ENCODE results near the gene USP22. TPM values are rescaled to one million over a fixed set of nuclear protein-coding genes. Genes with fewer than 3 reads are reported as not detected.

The USP22 gene
- total and polyA plus RNA-seq, 10 of the 15 experiments (the other 5 are each of a cell fraction or from before 2014, with no cell fraction given) = 10.8 to 218 (median 98.8) TPM

- H3K36me3 ChIP-seq (ENCODE audit: control insufficient read depth in 2 of 2, insufficient read depth in 2 of 2, low read length in 1 of 2) = no peaks in the 10 kb centered on the region
- no peaks in the 10 kb centered on the region for H3K79me2 ChIP-seq (ENCODE audit: control insufficient read depth, insufficient read depth, low read length)
- CTCF ChIA-PET = interaction anchor here (1.1 to 1.3 kb wide), 3 partner anchors 16 to 23 kb away, joined by 3 to 5 read pairs (median 3); no protein-coding TSS in a partner anchor
- H4K20me1 ChIP-seq (ENCODE audit: control insufficient read depth, insufficient read depth) = no peaks in the 10 kb centered on the region
- TF ChIP-seq FOXK2 (IDR thresholded peaks at IDR 0.05) (no peak), ZBTB4 (CRISPR knock-in tag; IDR thresholded peaks at IDR 0.05) (no peak), TCF12 (IDR thresholded peaks at IDR 0.05; ENCODE audit: low read depth, low read length) (no peak), USF1 (IDR thresholded peaks at IDR 0.05; ENCODE audit: borderline replicate concordance, extremely low read length, insufficient read depth, low read depth, low read length) (no peak), E2F8 (IDR thresholded peaks at IDR 0.05; ENCODE audit: low read depth, partially characterized antibody) (no peak), STAT1 (conservative IDR thresholded peaks at IDR 0.05) (no peak), NFXL1 (IDR thresholded peaks at IDR 0.05; ENCODE audit: borderline replicate concordance) (no peak), CBX3 (IDR thresholded peaks at IDR 0.05; ENCODE audit: borderline replicate concordance, low read depth) (no peak), ETV6 (conservative IDR thresholded peaks at IDR 0.05 in 1 of 2, IDR thresholded peaks at IDR 0.05 in 1 of 2; ENCODE audit: borderline replicate concordance in 1 of 2, low read depth in 1 of 2) (no peak), JUND (IDR thresholded peaks at IDR 0.05; ENCODE audit: low read depth, low read length) (no peak), MTA3 (IDR thresholded peaks at IDR 0.05; ENCODE audit: borderline replicate concordance, low read length) (no peak), ZNF384 (IDR thresholded peaks at IDR 0.05; ENCODE audit: borderline replicate concordance, low read depth, low read length) (no peak), IKZF1 (conservative IDR thresholded peaks at IDR 0.05) (no peak), PAX5 (IDR thresholded peaks at IDR 0.05; ENCODE audit: borderline replicate concordance, low read depth, low read length) (no peak), LARP7 (IDR thresholded peaks at IDR 0.05) (no peak), NKRF (conservative IDR thresholded peaks at IDR 0.05) (no peak)
- H3K4me1 ChIP-seq (ENCODE audit: control insufficient read depth, insufficient read depth, low read length) = peaks cover 20% of the 10 kb centered on the region
- SMC1A ChIA-PET (ENCODE audit: uncharacterized antibody, unreplicated experiment) = interaction anchor here (1.2 to 1.7 kb wide), 2 partner anchors 25 to 40 kb away, joined by 3 to 4 read pairs; no protein-coding TSS in a partner anchor
- RAD21 ChIA-PET (ENCODE audit: unreplicated experiment) = no interaction called here
- no peak overlapping the region for H3K9ac ChIP-seq (ENCODE audit: control insufficient read depth, insufficient read depth, low read length)
- no peak overlapping the region for H3K4me3 ChIP-seq
- H3K27me3 ChIP-seq (replicated peaks in 1 of 2; ENCODE audit: control insufficient read depth in 2 of 2, insufficient read depth in 2 of 2, low read length in 1 of 2) = no peaks in the 10 kb centered on the region
- H3K27ac ChIP-seq (ENCODE audit: control insufficient read depth, insufficient read depth) = no peak overlapping the region
- no peaks in the 10 kb centered on the region for H3K9me3 ChIP-seq (replicated peaks; ENCODE audit: control insufficient read depth, insufficient read depth, low read length)
- intact Hi-C loops (cut with micrococcal nuclease; ENCODE audit: unreplicated experiment) (no loop called here), in situ Hi-C loops (cut with MboI) (no loop called here)
- DNase-seq (ENCODE audit: low read depth, low spot score) (no peak), FAIRE-seq (no peak), ATAC-seq (no peak)
- H3K4me2 ChIP-seq (ENCODE audit: control insufficient read depth, insufficient read depth) = no peak overlapping the region
- POLR2A ChIA-PET = interaction anchor here (1.3 kb wide), 1 partner anchor 40 kb away, joined by 3 read pairs; no protein-coding TSS in a partner anchor
- BruUV-seq (replicated peaks) = no TSS peak
- H2AFZ ChIP-seq (ENCODE audit: control insufficient read depth, low read depth, low read length) = no peak overlapping the region
- WGBS (ENCODE audit: insufficient coverage, insufficient replicate concordance, low lambda C conversion rate, missing lambda C conversion rate) = 78% methylated on average over 7 of the region's 7 CpGs
Measured at GRCh38 chr17:21059761-21060160, 16.9 kb upstream of the USP22 start.
